Dendritic cell treated with granulocyte-macrophage colony-stimulating factor and Interleukin-4, amounts not matched to agents 40 ng/mL and 50 ng/mL, for 4 days (primary cell): ENCODE results near the gene FAM120AOS.
A peak's percentile ranks its signal among the peaks of the same experiment; 100 is the strongest.

ENCODE experiments used
- H3K27ac Mint-ChIP-seq: one replicate; pipeline ENCODE4 v1.8.0; 2022; ENCODE audit warnings: mild to moderate bottlenecking, mixed read lengths
- H3K27me3 Mint-ChIP-seq: one replicate; pipeline ENCODE4 v1.8.0; 2022; ENCODE audit warnings: mild to moderate bottlenecking, mixed read lengths
- H3K36me3 Mint-ChIP-seq: one replicate; pipeline ENCODE4 v1.8.0; 2022; ENCODE audit warnings: low read depth, mixed read lengths
- H3K4me1 Mint-ChIP-seq: one replicate; pipeline ENCODE4 v1.8.0; 2022; ENCODE audit warnings: low read depth, mixed read lengths
- H3K4me3 Mint-ChIP-seq: one replicate; pipeline ENCODE4 v1.8.0; 2022; ENCODE audit warnings: mild to moderate bottlenecking, moderate library complexity, mixed read lengths
- H3K9me3 Mint-ChIP-seq: one replicate; pipeline ENCODE4 v1.8.0; 2022; ENCODE audit warnings: mixed read lengths
- intact Hi-C: fragments of 100-400 bp; cut with micrococcal nuclease; formaldehyde crosslinking; loops from one replicate; pipeline ENCODE4 v1.15.0; 2022

FAM120AOS gene

GRCh38 chr9:93477397-93477796 is 24.0 kb upstream of the FAM120AOS start:
- Mint-ChIP-seq H3K27ac (no peak overlapping the region), H3K4me1 (peaks cover 10% of the 10 kb centered on the region), H3K36me3 (peaks cover 72% of the 10 kb centered on the region), H3K4me3 (no peak overlapping the region), H3K27me3 (no peaks in the 10 kb centered on the region), H3K9me3 (no peaks in the 10 kb centered on the region)
- intact Hi-C loops = no loop called here

DNA sequence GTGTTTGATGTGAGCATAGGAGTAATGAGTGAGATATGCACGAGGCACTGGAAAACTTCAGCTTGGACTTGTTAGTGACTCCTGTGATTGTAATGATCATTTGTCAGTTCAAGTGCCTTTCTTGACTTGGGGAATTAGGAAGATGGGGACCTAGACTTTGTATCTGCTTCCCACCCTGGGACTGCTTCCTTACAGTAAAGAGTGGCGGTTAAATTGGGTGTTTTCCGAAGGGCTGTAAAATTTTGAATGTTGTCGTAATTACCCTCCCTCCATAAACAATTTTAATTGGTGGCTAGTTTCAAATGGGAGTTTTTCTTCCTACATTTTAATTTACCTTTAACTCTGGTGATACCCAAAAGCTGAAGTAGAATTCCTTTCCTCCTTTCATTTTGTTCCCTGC is 23.5 kb upstream of the FAM120AOS start:
- peaks cover 10% of the 10 kb centered on the region for H3K4me1 Mint-ChIP-seq
- intact Hi-C loops = no loop called here
- H3K36me3 Mint-ChIP-seq = peaks cover 72% of the 10 kb centered on the region
- H3K27ac Mint-ChIP-seq = no peak overlapping the region
- H3K9me3 Mint-ChIP-seq = no peaks in the 10 kb centered on the region
- no peak overlapping the region for H3K4me3 Mint-ChIP-seq
- no peaks in the 10 kb centered on the region for H3K27me3 Mint-ChIP-seq

DNA sequence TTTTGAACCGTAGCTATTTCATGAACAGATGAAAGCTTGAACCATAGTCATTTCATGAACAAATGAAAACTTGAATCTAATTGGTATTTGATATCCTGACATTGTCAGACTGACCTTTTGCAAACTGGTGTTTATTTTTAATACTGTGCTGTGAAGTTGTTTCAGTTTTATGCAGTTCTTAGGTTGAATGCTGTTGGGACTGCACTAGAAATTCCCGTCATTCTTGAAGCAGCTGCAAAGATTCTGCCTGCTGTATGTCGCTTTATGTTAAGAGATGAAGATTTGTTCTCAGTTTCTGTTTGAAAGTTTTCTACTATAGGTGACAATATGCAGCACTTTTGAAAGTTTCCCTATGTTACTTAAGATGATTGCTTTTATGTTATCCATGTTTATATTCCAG is 22.5 kb upstream of the FAM120AOS start:
- Mint-ChIP-seq H3K27ac (no peak overlapping the region), H3K4me1 (peaks cover 11% of the 10 kb centered on the region), H3K9me3 (no peaks in the 10 kb centered on the region), H3K4me3 (no peak overlapping the region), H3K36me3 (peaks cover 70% of the 10 kb centered on the region), H3K27me3 (no peaks in the 10 kb centered on the region)
- intact Hi-C loops = no loop called here

DNA sequence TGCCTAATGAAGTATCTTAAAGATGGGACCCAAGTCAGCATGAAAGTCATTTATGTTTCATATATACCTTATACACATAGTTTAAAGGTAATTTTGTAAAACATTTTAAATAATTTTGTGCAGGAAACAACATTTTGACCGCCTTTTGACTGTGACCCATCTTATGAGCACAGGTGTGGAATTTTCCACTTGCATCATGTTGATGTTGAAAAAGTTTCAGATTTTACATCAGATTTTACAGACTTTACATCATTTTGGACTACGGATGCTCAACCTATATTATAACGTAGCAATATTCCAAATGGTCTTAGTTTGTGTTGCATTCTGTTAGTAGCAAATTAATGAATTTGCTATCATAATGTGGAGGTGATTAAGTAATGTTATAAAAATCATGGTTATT is 21.7 kb upstream of the FAM120AOS start:
- Mint-ChIP-seq H3K9me3 (no peaks in the 10 kb centered on the region), H3K36me3 (peaks cover 63% of the 10 kb centered on the region), H3K27me3 (no peaks in the 10 kb centered on the region), H3K27ac (no peak overlapping the region), H3K4me3 (no peak overlapping the region), H3K4me1 (peaks cover 18% of the 10 kb centered on the region)
- intact Hi-C loops = no loop called here

- Mint-ChIP-seq H3K27ac (no peak overlapping the region), H3K27me3 (no peaks in the 10 kb centered on the region), H3K36me3 (peaks cover 52% of the 10 kb centered on the region), H3K4me1 (peaks cover 28% of the 10 kb centered on the region), H3K4me3 (no peak overlapping the region), H3K9me3 (no peaks in the 10 kb centered on the region)
- intact Hi-C loops = no loop called here
Observed at GRCh38 chr9:93473411-93473810, 20.0 kb upstream of the FAM120AOS start.

GRCh38 chr9:93471124-93471523 is 17.7 kb upstream of the FAM120AOS start:
- no peaks in the 10 kb centered on the region for H3K27me3 Mint-ChIP-seq
- H3K36me3 Mint-ChIP-seq = peaks cover 33% of the 10 kb centered on the region
- H3K4me3 Mint-ChIP-seq = no peak overlapping the region
- H3K9me3 Mint-ChIP-seq = no peaks in the 10 kb centered on the region
- peaks cover 41% of the 10 kb centered on the region for H3K4me1 Mint-ChIP-seq
- intact Hi-C loops = no loop called here
- no peak overlapping the region for H3K27ac Mint-ChIP-seq

DNA sequence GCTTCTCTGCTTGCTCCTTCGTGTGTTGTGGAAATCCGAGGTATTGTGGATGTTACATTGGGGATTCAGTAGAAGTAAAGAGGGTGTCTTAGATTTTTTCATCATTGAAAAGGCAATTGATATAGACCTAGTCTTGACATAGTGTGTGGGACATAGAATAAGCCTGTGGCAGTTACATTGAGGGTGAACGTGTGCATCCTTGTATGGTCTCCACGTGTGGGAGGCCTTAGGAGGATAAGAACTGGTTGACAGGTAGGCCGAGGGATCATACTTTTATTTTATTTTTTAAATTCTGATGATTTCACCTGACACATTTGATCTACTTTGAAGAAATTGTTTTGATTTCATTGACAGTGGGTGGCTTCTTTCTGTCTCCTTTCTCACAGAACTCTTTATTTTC is 17.0 kb upstream of the FAM120AOS start:
- Mint-ChIP-seq H3K4me3 (no peak overlapping the region), H3K36me3 (peaks cover 33% of the 10 kb centered on the region), H3K9me3 (no peaks in the 10 kb centered on the region), H3K4me1 (peaks cover 47% of the 10 kb centered on the region), H3K27me3 (no peaks in the 10 kb centered on the region), H3K27ac (no peak overlapping the region)
- intact Hi-C loops = no loop called here

GRCh38 chr9:93468763-93469456 is 15.5 kb upstream of the FAM120AOS start:
- Mint-ChIP-seq H3K36me3 (peaks cover 25% of the 10 kb centered on the region), H3K27me3 (no peaks in the 10 kb centered on the region), H3K9me3 (no peaks in the 10 kb centered on the region), H3K27ac (peak overlapping the region; percentile 46), H3K4me3 (no peak overlapping the region), H3K4me1 (peaks cover 59% of the 10 kb centered on the region)
- intact Hi-C loops = no loop called here

DNA sequence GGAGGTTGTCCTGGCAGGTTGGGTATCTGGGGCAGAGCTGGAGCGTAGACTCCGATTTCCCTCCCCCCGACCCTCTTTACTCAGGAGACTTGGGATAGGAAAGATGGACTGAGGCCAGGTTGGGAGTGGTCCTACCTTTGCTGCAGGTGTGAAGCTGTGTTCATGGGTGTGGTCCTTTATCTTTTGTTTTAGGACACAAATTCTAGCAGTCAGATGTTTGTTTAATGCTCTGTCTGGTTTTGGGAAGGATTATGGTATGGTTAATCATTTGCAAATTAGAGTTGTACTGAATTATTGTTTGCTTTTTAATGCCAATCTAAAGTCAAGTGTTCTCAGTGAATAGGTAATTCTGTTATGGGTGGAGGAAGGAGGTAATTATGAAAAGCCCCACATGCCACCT is 14.1 kb upstream of the FAM120AOS start:
- Mint-ChIP-seq H3K9me3 (no peaks in the 10 kb centered on the region), H3K27ac (peak overlapping the region; percentile 37), H3K4me1 (peaks cover 63% of the 10 kb centered on the region), H3K36me3 (peaks cover 15% of the 10 kb centered on the region), H3K27me3 (no peaks in the 10 kb centered on the region), H3K4me3 (no peak overlapping the region)
- intact Hi-C loops = loop anchor here (2.0 kb wide), 1 partner anchor 15 kb away; the partner anchor contains the start of gene FAM120AOS

GRCh38 chr9:93467062-93467416 is 13.7 kb upstream of the FAM120AOS start:
- no peak overlapping the region for H3K4me3 Mint-ChIP-seq

DNA sequence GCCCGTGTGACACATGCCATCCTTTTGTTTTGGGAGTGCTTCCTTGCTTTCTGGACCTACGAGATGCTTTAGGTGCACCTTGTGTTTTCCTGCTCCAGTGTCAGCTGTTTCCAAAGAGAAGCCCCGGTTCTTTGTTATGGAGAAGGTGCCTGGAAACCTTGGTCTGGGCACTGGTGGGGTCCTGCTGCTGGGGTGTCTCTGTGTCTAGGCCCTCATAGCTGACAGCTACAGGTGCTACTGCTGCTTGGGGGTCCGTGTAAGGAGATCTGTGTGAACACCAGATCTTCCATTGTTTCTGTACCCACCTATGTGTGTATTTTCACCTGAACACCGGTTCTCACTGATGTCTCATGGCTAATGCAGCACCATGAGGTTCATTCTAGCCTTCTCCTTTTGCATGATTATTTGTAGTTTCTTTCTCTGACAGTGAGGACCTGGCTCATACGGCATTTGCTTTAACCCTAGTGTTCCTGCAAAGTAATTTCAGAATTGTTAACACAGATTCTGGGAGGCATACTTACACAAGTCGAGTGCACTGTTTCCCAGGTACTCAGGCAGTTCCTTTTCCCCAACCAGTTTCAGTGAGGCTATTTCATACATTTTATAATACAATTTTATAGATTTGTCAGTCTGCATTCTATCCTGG is 13.2 kb upstream of the FAM120AOS start:
- Mint-ChIP-seq H3K4me3 (no peak overlapping the region), H3K36me3 (peaks cover 7% of the 10 kb centered on the region), H3K27me3 (no peaks in the 10 kb centered on the region), H3K27ac (peak overlapping the region; percentile 37), H3K4me1 (peaks cover 65% of the 10 kb centered on the region), H3K9me3 (no peaks in the 10 kb centered on the region)
- intact Hi-C loops = loop anchor here (2.0 kb wide), 1 partner anchor 14 kb away; the partner anchor contains the start of gene FAM120AOS

More at GRCh38 chr9:93467062-93467416, 13.7 kb upstream of the FAM120AOS start:
- H3K4me1 Mint-ChIP-seq = peaks cover 65% of the 10 kb centered on the region
- H3K27ac Mint-ChIP-seq = peak overlapping the region; percentile 37
- intact Hi-C loops = loop anchor here (2.0 kb wide), 1 partner anchor 14 kb away; the partner anchor contains the start of gene FAM120AOS
- H3K36me3 Mint-ChIP-seq = peaks cover 10% of the 10 kb centered on the region
- no peaks in the 10 kb centered on the region for H3K9me3 Mint-ChIP-seq
- H3K27me3 Mint-ChIP-seq = no peaks in the 10 kb centered on the region

- Mint-ChIP-seq H3K27ac (peak overlapping the region; percentile 82), H3K4me1 (peaks cover 67% of the 10 kb centered on the region), H3K9me3 (no peaks in the 10 kb centered on the region), H3K36me3 (peaks cover under 1% of the 10 kb centered on the region), H3K4me3 (no peak overlapping the region), H3K27me3 (no peaks in the 10 kb centered on the region)
- intact Hi-C loops = loop anchor here (2.0 kb wide), 1 partner anchor 13 kb away; the partner anchor contains the start of gene FAM120AOS
Observed at GRCh38 chr9:93465855-93466254, 12.5 kb upstream of the FAM120AOS start.

- peak overlapping the region; percentile 82 for H3K27ac Mint-ChIP-seq
- no peaks in the 10 kb centered on the region for H3K36me3 Mint-ChIP-seq
- H3K4me1 Mint-ChIP-seq = peaks cover 62% of the 10 kb centered on the region
- intact Hi-C loops = no loop called here
- H3K4me3 Mint-ChIP-seq = no peak overlapping the region
- no peaks in the 10 kb centered on the region for H3K9me3 Mint-ChIP-seq
- H3K27me3 Mint-ChIP-seq = no peaks in the 10 kb centered on the region
Observed at GRCh38 chr9:93464876-93465275, 11.5 kb upstream of the FAM120AOS start.

GRCh38 chr9:93464395-93464794 is 11.0 kb upstream of the FAM120AOS start:
- Mint-ChIP-seq H3K27me3 (no peaks in the 10 kb centered on the region), H3K4me1 (peaks cover 63% of the 10 kb centered on the region), H3K4me3 (no peak overlapping the region), H3K36me3 (no peaks in the 10 kb centered on the region), H3K9me3 (no peaks in the 10 kb centered on the region), H3K27ac (peak overlapping the region; percentile 82)
- intact Hi-C loops = no loop called here
